H1 (cell line): ENCODE results near the gene ALPP. TPM values are rescaled to one million over a fixed set of nuclear protein-coding genes. Genes with fewer than 3 reads are reported as not detected.

ENCODE experiments used
- CTCF ChIA-PET: fragments of 300-600 bp; sonication (Branson Sonifier 250); formaldehyde crosslinking; loops from one replicate; lab custom pipeline; 2021; ENCODE audit not compliant: partially characterized antibody; lab: Charles Lee
- POLR2A ChIA-PET: fragments of 300-600 bp; sonication (Branson Sonifier 250); formaldehyde crosslinking; loops from one replicate; lab custom pipeline; 2021; ENCODE audit warnings: inconsistent platforms; ENCODE audit not compliant: partially characterized antibody; lab: Charles Lee
- DNase-seq, 2 experiments: peaks; one replicate each; pipeline versions ENCODE4 v3.0.0 to v3.0.0-alpha.2; 2010 to 2022; ENCODE audit warnings: low spot score in 2 of 2, low read depth in 1 of 2, mixed read lengths in 1 of 2
- FAIRE-seq: peaks from 2 replicates; lab custom pipeline; 2011; peaks lifted over from hg19 to GRCh38; lab: Jason Lieb, UNC
- H2AFZ ChIP-seq: 2 replicates; pipeline ENCODE4 v1.8.1; 2012; ENCODE audit warnings: low read length, inconsistent platforms
- H2AK5ac ChIP-seq: 2 replicates; pipeline ENCODE4 v1.6.1; 2013; ENCODE audit warnings: low read depth, low read length
- H2BK120ac ChIP-seq: replicated peaks from 2 replicates; pipeline ENCODE3; 2013; ENCODE audit warnings: low read depth, low read length, inconsistent platforms
- H2BK12ac ChIP-seq: 2 replicates; pipeline ENCODE4 v1.6.1; 2013; ENCODE audit warnings: low read depth, low read length
- H2BK15ac ChIP-seq: 2 replicates; pipeline ENCODE4 v1.6.1; 2013; ENCODE audit warnings: low read length
- H2BK20ac ChIP-seq: 2 replicates; pipeline ENCODE4 v1.6.1; 2013; ENCODE audit warnings: low read length
- H2BK5ac ChIP-seq: 2 replicates; pipeline ENCODE4 v1.6.1; 2013; ENCODE audit warnings: low read depth, low read length
- H3K14ac ChIP-seq: 2 replicates; pipeline ENCODE4 v1.6.1; 2013; ENCODE audit warnings: inconsistent platforms; ENCODE audit not compliant: insufficient read length
- H3K18ac ChIP-seq: 2 replicates; pipeline ENCODE4 v1.6.1; 2013; ENCODE audit warnings: low read length; ENCODE audit errors: extremely low read depth
- H3K23ac ChIP-seq: 2 replicates; pipeline ENCODE4 v1.6.1; 2013; ENCODE audit warnings: inconsistent platforms; ENCODE audit not compliant: insufficient read length
- H3K23me2 ChIP-seq: 2 replicates; pipeline ENCODE4 v1.6.1; 2013; ENCODE audit warnings: low read depth, low read length
- H3K27ac ChIP-seq: 2 replicates; pipeline ENCODE4 v1.6.1; 2011; ENCODE audit warnings: low read depth, low read length, inconsistent platforms
- H3K27me3 ChIP-seq, 4 experiments: replicated peaks in 1 of 4; 1 replicate in 1 of 4; 2 replicates in 3 of 4; pipeline versions ENCODE4 v1.6.1 to v1.8.1; 2011 to 2013; ENCODE audit warnings: low read length in 3 of 4, mild to moderate bottlenecking in 3 of 4, inconsistent platforms in 2 of 4, mixed read lengths in 2 of 4, moderate library complexity in 1 of 4; ENCODE audit not compliant: control insufficient read depth in 3 of 4, insufficient read depth in 3 of 4; ENCODE audit errors: extremely low read depth in 1 of 4
- H3K36me3 ChIP-seq, 4 experiments: 2 replicates each; pipeline versions ENCODE4 v1.6.1 to v1.8.1; 2011 to 2013; ENCODE audit warnings: mild to moderate bottlenecking in 4 of 4, low read length in 3 of 4, moderate library complexity in 2 of 4, control low read depth in 1 of 4, inconsistent platforms in 1 of 4; ENCODE audit not compliant: insufficient read depth in 4 of 4, control insufficient read depth in 2 of 4
- H3K4ac ChIP-seq: replicated peaks from 2 replicates; pipeline ENCODE3; 2013; ENCODE audit warnings: low read length, low read depth, mixed read lengths, inconsistent platforms; ENCODE audit not compliant: insufficient read length
- H3K4me1 ChIP-seq, 4 experiments: replicated peaks in 1 of 4; 1 replicate in 1 of 4; 2 replicates in 3 of 4; pipeline versions ENCODE4 v1.6.1 to v1.8.1; 2011 to 2013; ENCODE audit warnings: low read length in 3 of 4, inconsistent platforms in 2 of 4, mixed read lengths in 1 of 4; ENCODE audit not compliant: insufficient read depth in 4 of 4, control insufficient read depth in 3 of 4
- H3K4me2 ChIP-seq, 2 experiments: 2 replicates each; pipeline versions ENCODE4 v1.6.1 to v1.8.1; 2011 to 2013; ENCODE audit warnings: low read depth in 2 of 2, low read length in 2 of 2, control low read depth in 1 of 2, inconsistent platforms in 1 of 2, mild to moderate bottlenecking in 1 of 2; ENCODE audit not compliant: insufficient read depth in 1 of 2
- H3K4me3 ChIP-seq, 4 experiments: fragments of 200-600, 300-600 bp in 1 of 4; sonication (generic), shearing (Covaris generic), sonication (Bioruptor Twin) in 1 of 4; 2 replicates each; pipeline versions ENCODE4 v1.5.1 to v1.8.1; 2011 to 2016; ENCODE audit warnings: low read length in 4 of 4, low read depth in 3 of 4, control low read depth in 2 of 4, inconsistent platforms in 2 of 4, mild to moderate bottlenecking in 2 of 4, mixed read lengths in 1 of 4, moderate library complexity in 1 of 4; ENCODE audit not compliant: insufficient read depth in 2 of 4; ENCODE audit errors: extremely low read depth in 1 of 4
- H3K56ac ChIP-seq: replicated peaks from 2 replicates; pipeline ENCODE3; 2013; ENCODE audit warnings: low read depth, mild to moderate bottlenecking, mixed read lengths, low read length, inconsistent platforms; ENCODE audit not compliant: insufficient read length
- H3K79me1 ChIP-seq: 2 replicates; pipeline ENCODE4 v1.6.1; 2013; ENCODE audit warnings: low read depth, low read length, control low read depth
- H3K79me2 ChIP-seq, 2 experiments: 2 replicates each; pipeline versions ENCODE4 v1.6.1 to v1.8.1; 2012 to 2013; ENCODE audit warnings: low read length in 2 of 2, mild to moderate bottlenecking in 2 of 2, inconsistent platforms in 1 of 2; ENCODE audit not compliant: insufficient read depth in 2 of 2, control insufficient read depth in 1 of 2
- H3K9ac ChIP-seq, 4 experiments: replicated peaks in 1 of 4; 1 replicate in 1 of 4; 2 replicates in 3 of 4; pipeline versions ENCODE4 v1.6.1 to v1.8.1; 2011 to 2013; ENCODE audit warnings: low read depth in 3 of 4, low read length in 3 of 4, control low read depth in 2 of 4, mild to moderate bottlenecking in 2 of 4, moderate library complexity in 2 of 4, inconsistent platforms in 1 of 4; ENCODE audit errors: extremely low read depth in 1 of 4
- H3K9me3 ChIP-seq, 2 experiments: 2 replicates each; pipeline versions ENCODE4 v1.6.1 to v1.8.1; 2012 to 2013; ENCODE audit warnings: mild to moderate bottlenecking in 2 of 2, moderate library complexity in 2 of 2, control low read depth in 1 of 2, inconsistent platforms in 1 of 2, low read depth in 1 of 2, low read length in 1 of 2, mixed read lengths in 1 of 2; ENCODE audit not compliant: insufficient read depth in 2 of 2
- H4K20me1 ChIP-seq, 2 experiments: replicated peaks in 1 of 2; 2 replicates each; pipeline versions ENCODE3 to v1.8.1; 2011 to 2013; ENCODE audit warnings: inconsistent platforms in 2 of 2, low read length in 2 of 2, mild to moderate bottlenecking in 1 of 2; ENCODE audit not compliant: insufficient read depth in 2 of 2, control insufficient read depth in 1 of 2
- H4K5ac ChIP-seq: 2 replicates; pipeline ENCODE4 v1.6.1; 2013; ENCODE audit warnings: low read length, low read depth, mixed read lengths, inconsistent platforms; ENCODE audit not compliant: insufficient read length
- H4K8ac ChIP-seq: 2 replicates; pipeline ENCODE4 v1.8.0; 2013; ENCODE audit warnings: mild to moderate bottlenecking, moderate library complexity, low read length, inconsistent platforms; ENCODE audit not compliant: insufficient read depth; ENCODE audit errors: extremely low read depth
- H4K91ac ChIP-seq: replicated peaks from 2 replicates; pipeline ENCODE3; 2013; ENCODE audit warnings: low read length, mixed read lengths, inconsistent platforms; ENCODE audit not compliant: insufficient read length
- BRCA1 ChIP-seq: IDR thresholded peaks from 2 replicates; pipeline ENCODE4 v1.6.1; 2012; ENCODE audit warnings: low read depth, low read length, improper control_type of control experiment
- CEBPB ChIP-seq: IDR thresholded peaks from 2 replicates; pipeline ENCODE4 v1.6.1; 2012; ENCODE audit warnings: low read depth, low read length
- CREB1 ChIP-seq: IDR thresholded peaks from 2 replicates; pipeline ENCODE4 v1.6.1; 2012; ENCODE audit warnings: inconsistent platforms
- CTBP2 ChIP-seq: IDR thresholded peaks from 2 replicates; pipeline ENCODE4 v1.7.0; 2011; ENCODE audit warnings: borderline replicate concordance, mild to moderate bottlenecking, moderate library complexity, mixed read lengths, low read length; ENCODE audit not compliant: insufficient read depth, insufficient read length
- EGR1 ChIP-seq: IDR thresholded peaks from 2 replicates; pipeline ENCODE4 v1.6.1; 2011; ENCODE audit warnings: low read depth, low read length, borderline replicate concordance
- HDAC6 ChIP-seq: IDR thresholded peaks from one replicate; pipeline ENCODE4 v1.7.1; 2012; ENCODE audit warnings: low read depth, mild to moderate bottlenecking, inconsistent platforms, low read length, moderate library complexity
- PHF8 ChIP-seq: fragments of 200-600 bp; sonication (generic); conservative IDR thresholded peaks from 2 replicates; pipeline ENCODE4 v1.7.1; 2012; ENCODE audit warnings: low read depth, mild to moderate bottlenecking, inconsistent platforms, low read length, moderate library complexity
- RBBP5 ChIP-seq: IDR thresholded peaks from 2 replicates; pipeline ENCODE4 v1.7.1; 2012; ENCODE audit warnings: low read depth, mild to moderate bottlenecking, inconsistent platforms, low read length, moderate library complexity, borderline replicate concordance
- RNF2 ChIP-seq: fragments of 200-900, 300-1000 bp; sonication (generic); IDR thresholded peaks from 2 replicates; pipeline ENCODE4 v1.7.1; 2016; ENCODE audit warnings: borderline replicate concordance, low read depth, mild to moderate bottlenecking, antibody characterized with exemption, low read length; ENCODE audit not compliant: poor library complexity, severe bottlenecking; ENCODE audit errors: missing control alignments
- SIN3A ChIP-seq, 2 experiments: IDR thresholded peaks in 1 of 2; conservative IDR thresholded peaks in 1 of 2; 2 replicates each; pipeline ENCODE4 v1.6.1; 2011 to 2012; ENCODE audit warnings: low read length in 2 of 2, improper control_type of control experiment in 1 of 2, low read depth in 1 of 2, mild to moderate bottlenecking in 1 of 2
- SP1 ChIP-seq: IDR thresholded peaks from 2 replicates; pipeline ENCODE4 v1.6.1; 2011; ENCODE audit warnings: low read depth, low read length
- TEAD4 ChIP-seq: IDR thresholded peaks from 2 replicates; pipeline ENCODE4 v1.6.1; 2012; ENCODE audit warnings: low read depth, low read length, inconsistent platforms, mixed read lengths
- YY1 ChIP-seq: IDR thresholded peaks from 2 replicates; pipeline ENCODE4 v1.6.1; 2011; ENCODE audit warnings: low read depth, mild to moderate bottlenecking, low read length
- WGBS, 2 experiments: shearing (Covaris generic) in 1 of 2; methylation state at CpG; one replicate each; pipeline versions ENCODE4 v1.1.6 to v1.1.7; 2013 to 2015; ENCODE audit warnings: low lambda C conversion rate in 2 of 2, mixed read lengths in 2 of 2, inconsistent platforms in 1 of 2, low coverage in 1 of 2, missing lambda C conversion rate in 1 of 2; ENCODE audit not compliant: insufficient replicate concordance in 2 of 2, insufficient coverage in 1 of 2, insufficient read length in 1 of 2; ENCODE audit errors: extremely low coverage in 1 of 2, missing lambda C conversion rate in 1 of 2; 5-methylcytosine and 5-hydroxymethylcytosine counted together
- polyA plus RNA-seq, 7 experiments: library from polyadenylated mRNA; depleted of rRNA in 3 of 7; stranded (reverse) in 5 of 7; unstranded in 2 of 7; fragments of >200 nt in 5 of 7; fragments of 200-250 nt in 2 of 7; gene quantifications; 1 replicate in 5 of 7; 2 replicates in 1 of 7; 4 replicates in 1 of 7; pipeline versions ENCODE4 v1.2.1 to v1.2.3, GENCODE V29; 2011 to 2013; ENCODE audit warnings: missing spikeins in 2 of 7, mixed read lengths in 2 of 7
- total RNA-seq: library from RNA; stranded (reverse); fragmentation: NEBNext Ultra II Directional; extraction: Animal tissue kit (Norgen Biotek cat#: 25700); gene quantifications from 2 replicates; pipeline ENCODE4 v1.2.1, GENCODE V29; 2021

Gene ALPP
- total and polyA plus RNA-seq, 2 of the 8 experiments (the other 6 are each of a cell fraction or from before 2014, with no cell fraction given) = 0.15 TPM

GRCh38 chr2:232422051-232422450 lies 43.5 kb downstream of the ALPP start:
- H4K91ac ChIP-seq = peak overlapping the region; percentile 96
- no peak overlapping the region for H2AFZ ChIP-seq
- peak overlapping the region; percentile 38; the same call in 1 of the 2 replicates for H2BK5ac ChIP-seq
- H3K27ac ChIP-seq = peak overlapping the region; percentile 51; the same call in 1 of the 2 replicates
- H3K23me2 ChIP-seq = peaks cover 23% of the 10 kb centered on the region; the same call in 1 of the 2 replicates
- no peaks in the 10 kb centered on the region for H3K9me3 ChIP-seq
- DNase-seq (no peak), FAIRE-seq (no peak)
- H4K5ac ChIP-seq = peak overlapping the region; percentile 38
- H2BK20ac ChIP-seq = peak overlapping the region; percentile 25
- H3K79me1 ChIP-seq = peaks cover 4% of the 10 kb centered on the region
- H3K56ac ChIP-seq = peak overlapping the region; percentile 71
- 70% methylated on average over 10 of the region's 10 CpGs; no CpG with 5 or more reads in 1 of the 2 experiments for WGBS, 2 experiments
- POLR2A ChIA-PET = interaction anchor here (1.1 to 5.8 kb wide), 8 partner anchors 8 to 35 kb away, joined by 3 to 57 read pairs (median 6); no protein-coding TSS in a partner anchor
- H3K9ac ChIP-seq = no peak overlapping the region
- peak overlapping the region; percentile 30 for H2BK120ac ChIP-seq
- peaks cover 2 to 10% of the 10 kb centered on the region in 2 experiments for H4K20me1 ChIP-seq
- CTCF ChIA-PET = interaction anchor here (1.3 to 9.8 kb wide), 6 partner anchors 8 to 56 kb away, joined by 6 to 80 read pairs (median 7); no protein-coding TSS in a partner anchor
- peak overlapping the region; percentile 95 for H3K4ac ChIP-seq
- H3K79me2 ChIP-seq = peaks cover 0 to 41% of the 10 kb centered on the region in 2 experiments; a peak in 2 of 4 replicates
- H3K36me3 ChIP-seq = peaks cover 2 to 34% (median 18%) of the 10 kb centered on the region in 4 experiments; a peak in 7 of 8 replicates
- H3K23ac ChIP-seq = no peak overlapping the region
- peaks cover 12 to 40% (median 36%) of the 10 kb centered on the region in 4 experiments for H3K27me3 ChIP-seq
- H2BK12ac ChIP-seq = peak overlapping the region; percentile 98
- no peak overlapping the region for H3K14ac ChIP-seq
- no peak overlapping the region for H4K8ac ChIP-seq
- H3K18ac ChIP-seq = peak overlapping the region; percentile 99
- peaks cover 8 to 43% (median 31%) of the 10 kb centered on the region in 4 experiments for H3K4me1 ChIP-seq
- H3K4me3 ChIP-seq = peak overlapping the region in 2 of 4 experiments; percentile 2 to 76; a peak in 1 of 8 replicates
- 0 out of 2 replicates have a peak overlapping the region, but pooled peaks have one; percentile 72 for H2BK15ac ChIP-seq
- H3K4me2 ChIP-seq = peak overlapping the region; percentile 39 to 77; a peak in 3 of 4 replicates
- H2AK5ac ChIP-seq = peak overlapping the region; percentile 97
- TF ChIP-seq SIN3A (conservative IDR thresholded peaks at IDR 0.05 in 1 of 2, IDR thresholded peaks at IDR 0.05 in 1 of 2; ENCODE audit: low read depth in 1 of 2, low read length in 2 of 2) = no peak
- no peak for TF ChIP-seq EGR1
- no peak for TF ChIP-seq CREB1
- no peak for TF ChIP-seq SP1
- TF ChIP-seq CEBPB = no peak
- TF ChIP-seq PHF8 = no peak
- no peak for TF ChIP-seq YY1
- no peak for TF ChIP-seq BRCA1
- TF ChIP-seq RNF2 = no peak
- TF ChIP-seq RBBP5 = no peak
- TF ChIP-seq CTBP2 = no peak
- no peak for TF ChIP-seq HDAC6
- no peak for TF ChIP-seq TEAD4
